HCT116 (cell line): ENCODE data around the gene WNT8B. TPM values are rescaled to one million over a fixed set of nuclear protein-coding genes. Genes with fewer than 3 reads are reported as not detected.

Experiments used
- ATAC-seq: fragments of 200-7000 bp; cut with Tn5 transposase; 2 replicates; pipeline ENCODE4 v1.9.1; 2020; ENCODE audit warnings: mild to moderate bottlenecking, moderate library complexity
- BruUV-seq: library from RNA; stranded (reverse); fragments of 400-500 nt; replicated peaks from 2 replicates; lab custom pipeline; 2021; lab: Mats Ljungman, UMichigan
- CTCF ChIA-PET: fragments of 300-600 bp; sonication (Branson Sonifier 250); formaldehyde crosslinking; loops from one replicate; lab custom pipeline; 2021; ENCODE audit warnings: antibody characterized with exemption; lab: Charles Lee
- POLR2A ChIA-PET: fragments of 300-600, 350-600 bp; sonication (Branson Sonifier 250); formaldehyde crosslinking; loops from one replicate; lab custom pipeline; 2021; ENCODE audit warnings: antibody characterized with exemption; lab: Charles Lee
- RAD21 ChIA-PET, 2 experiments: fragments of 300-600 bp; sonication (Branson Sonifier 250); formaldehyde crosslinking; loops; one replicate each; lab custom pipeline; 2023; ENCODE audit warnings: low total read pairs in 2 of 2; ENCODE audit not compliant: uncharacterized antibody in 2 of 2, unreplicated experiment in 2 of 2, low non-redundant PET in 1 of 2; lab: Charles Lee
- DNase-seq: peaks from one replicate; pipeline ENCODE4 v3.0.0-alpha.2; 2010; ENCODE audit warnings: low read depth, low spot score
- H2AFZ ChIP-seq: fragments of 200-600 bp; shearing (Covaris generic), sonication (generic); 2 replicates; pipeline ENCODE4 v1.6.1; 2017; ENCODE audit warnings: low read depth, mixed run types, mixed read lengths, antibody characterized with exemption, low read length; ENCODE audit not compliant: poor library complexity, severe bottlenecking
- H3K27ac ChIP-seq: 2 replicates; pipeline ENCODE4 v1.5.1; 2012; ENCODE audit warnings: low read depth, low read length
- H3K27me3 ChIP-seq: fragments of 200-600 bp; sonication (generic); 2 replicates; pipeline ENCODE4 v1.6.1; 2016; ENCODE audit warnings: mixed run types, low read length, mixed read lengths; ENCODE audit not compliant: insufficient read depth
- H3K36me3 ChIP-seq, 2 experiments: fragments of 200-500 bp in 1 of 2; fragments of 200-600 bp in 1 of 2; sonication (Bioruptor generic) in 1 of 2; sonication (generic) in 1 of 2; 2 replicates each; pipeline versions ENCODE4 v1.5.1 to v1.6.1; 2014 to 2016; ENCODE audit warnings: low read length in 2 of 2, inconsistent platforms in 1 of 2, mixed read lengths in 1 of 2, mixed run types in 1 of 2; ENCODE audit not compliant: insufficient read depth in 2 of 2, control insufficient read depth in 1 of 2
- H3K4me1 ChIP-seq, 2 experiments: fragments of 200-600 bp in 1 of 2; sonication (generic) in 1 of 2; 2 replicates each; pipeline versions ENCODE4 v1.5.1 to v1.6.1; 2012 to 2017; ENCODE audit warnings: low read length in 2 of 2, inconsistent platforms in 1 of 2, mild to moderate bottlenecking in 1 of 2, mixed read lengths in 1 of 2, mixed run types in 1 of 2, moderate library complexity in 1 of 2; ENCODE audit not compliant: insufficient read depth in 2 of 2, control insufficient read depth in 1 of 2
- H3K4me2 ChIP-seq: fragments of 200-600 bp; sonication (generic); 2 replicates; pipeline ENCODE4 v1.6.1; 2017; ENCODE audit warnings: mixed run types, low read length, mixed read lengths
- H3K4me3 ChIP-seq, 2 experiments: fragments of 200-600 bp in 1 of 2; sonication (generic) in 1 of 2; replicated peaks in 1 of 2; 2 replicates each; pipeline ENCODE4 v1.5.1; 2011 to 2016; ENCODE audit warnings: low read length in 2 of 2, control low read depth in 1 of 2, low read depth in 1 of 2, mild to moderate bottlenecking in 1 of 2, mixed read lengths in 1 of 2, mixed run types in 1 of 2
- H3K79me2 ChIP-seq: fragments of 200-600 bp; sonication (generic); 2 replicates; pipeline ENCODE4 v1.6.1; 2017; ENCODE audit warnings: mild to moderate bottlenecking, mixed run types, low read length, moderate library complexity, mixed read lengths; ENCODE audit not compliant: insufficient read depth
- H3K9ac ChIP-seq: fragments of 200-600 bp; sonication (generic); 2 replicates; pipeline ENCODE4 v1.6.1; 2016; ENCODE audit warnings: low read length, mixed read lengths
- H3K9me2 ChIP-seq: fragments of 200-600 bp; sonication (generic), shearing (Covaris generic); 2 replicates; pipeline ENCODE4 v1.6.1; 2017; ENCODE audit warnings: mixed run types, mild to moderate bottlenecking, moderate library complexity; ENCODE audit not compliant: insufficient read depth
- H3K9me3 ChIP-seq, 2 experiments: fragments of 200-500 bp in 1 of 2; fragments of 200-600 bp in 1 of 2; sonication (Bioruptor generic) in 1 of 2; sonication (generic) in 1 of 2; 2 replicates each; pipeline ENCODE4 v1.6.1; 2014 to 2017; ENCODE audit warnings: low read length in 2 of 2, mixed read lengths in 2 of 2, inconsistent platforms in 1 of 2, low read depth in 1 of 2, mild to moderate bottlenecking in 1 of 2, mixed run types in 1 of 2, moderate library complexity in 1 of 2; ENCODE audit not compliant: control insufficient read depth in 1 of 2, insufficient read depth in 1 of 2
- H4K20me1 ChIP-seq: fragments of 200-600 bp; sonication (generic), shearing (Covaris generic); 2 replicates; pipeline ENCODE4 v1.6.1; 2017; ENCODE audit warnings: mixed run types, mild to moderate bottlenecking, moderate library complexity; ENCODE audit not compliant: insufficient read depth
- ATF3 ChIP-seq: IDR thresholded peaks from 2 replicates; pipeline ENCODE4 v1.6.1; 2012
- CEBPB ChIP-seq: IDR thresholded peaks from 2 replicates; pipeline ENCODE4 v1.6.1; 2012; ENCODE audit warnings: low read depth
- CTCF ChIP-seq, 3 experiments: fragments of 200-600 bp in 1 of 3; sonication (generic) in 1 of 3; IDR thresholded peaks in 2 of 3; conservative IDR thresholded peaks in 1 of 3; 2 replicates each; pipeline ENCODE4 v1.5.1; 2012 to 2017; ENCODE audit warnings: low read depth in 2 of 3, low read length in 2 of 3, antibody characterized with exemption in 1 of 3, borderline replicate concordance in 1 of 3, control low read depth in 1 of 3, mild to moderate bottlenecking in 1 of 3, mixed read lengths in 1 of 3, mixed run types in 1 of 3, moderate library complexity in 1 of 3; ENCODE audit not compliant: insufficient read depth in 1 of 3
- EGR1 ChIP-seq: IDR thresholded peaks from 2 replicates; pipeline ENCODE4 v1.6.1; 2012; ENCODE audit warnings: low read depth
- EZH2phosphoT487 ChIP-seq: fragments of 200-600 bp; IDR thresholded peaks from 2 replicates; pipeline ENCODE4 v1.6.1; 2018; ENCODE audit warnings: antibody characterized with exemption, borderline replicate concordance
- FOSL1 ChIP-seq: IDR thresholded peaks from 2 replicates; pipeline ENCODE4 v1.6.1; 2012; ENCODE audit warnings: low read depth
- MAX ChIP-seq: IDR thresholded peaks from 2 replicates; pipeline ENCODE4 v1.6.1; 2012
- POLR2A ChIP-seq: IDR thresholded peaks from 2 replicates; pipeline ENCODE4 v1.7.0; 2011; ENCODE audit warnings: borderline replicate concordance; ENCODE audit not compliant: insufficient read depth, insufficient read length; ENCODE audit errors: extremely low read depth
- POLR2AphosphoS5 ChIP-seq: IDR thresholded peaks from 2 replicates; pipeline ENCODE4 v1.6.1; 2011; ENCODE audit warnings: mild to moderate bottlenecking, low read depth, low read length, moderate library complexity
- RAD21 ChIP-seq: IDR thresholded peaks from 2 replicates; pipeline ENCODE4 v1.6.1; 2012; ENCODE audit warnings: low read depth, mild to moderate bottlenecking
- SIN3A ChIP-seq: IDR thresholded peaks from 2 replicates; pipeline ENCODE4 v1.6.1; 2012; ENCODE audit warnings: low read depth
- SRF ChIP-seq: IDR thresholded peaks from 2 replicates; pipeline ENCODE4 v1.6.1; 2012; ENCODE audit warnings: low read depth
- TCF7L2 ChIP-seq: IDR thresholded peaks from 2 replicates; pipeline ENCODE4 v1.7.0; 2011; ENCODE audit warnings: borderline replicate concordance, inconsistent platforms; ENCODE audit not compliant: insufficient read depth, insufficient read length; ENCODE audit errors: extremely low read depth
- YY1 ChIP-seq: IDR thresholded peaks from 2 replicates; pipeline ENCODE4 v1.6.1; 2011; ENCODE audit warnings: low read length, low read depth, moderate library complexity, mild to moderate bottlenecking; ENCODE audit not compliant: insufficient replicate concordance; ENCODE audit errors: extremely low read depth
- ZFX ChIP-seq: fragments of 450-650 bp; IDR thresholded peaks from 2 replicates; pipeline ENCODE4 v1.6.1; 2017
- ZNF274 ChIP-seq: fragments of 200-500 bp; sonication (Bioruptor generic); IDR thresholded peaks from 2 replicates; pipeline ENCODE4 v1.6.1; 2014; ENCODE audit warnings: mild to moderate bottlenecking, low read depth, low read length, inconsistent platforms
- intact Hi-C: fragments of 100-400 bp; cut with micrococcal nuclease; formaldehyde crosslinking; loops from 2 replicates; pipeline ENCODE4 v1.10.0; 2022
- total RNA-seq: library from RNA; stranded (reverse); gene quantifications from one replicate; pipeline ENCODE4 v1.2.1, GENCODE V29; 2021; ENCODE audit not compliant: unreplicated experiment
- TF ChIP-seq, protein P1 (sequence below): IDR thresholded peaks from 2 replicates; pipeline ENCODE4 v1.6.1; 2011; ENCODE audit warnings: mild to moderate bottlenecking, low read length, moderate library complexity; ENCODE audit not compliant: insufficient replicate concordance; ENCODE audit errors: extremely low read depth
- TF ChIP-seq, protein P2 (sequence below): IDR thresholded peaks from 2 replicates; pipeline ENCODE4 v1.6.1; 2012; ENCODE audit warnings: low read depth

Gene WNT8B
- total RNA-seq, 1 experiment from 2014 or later: not detected

- no peak overlapping the region for H3K27ac ChIP-seq
- TF ChIP-seq POLR2A (no peak), EZH2phosphoT487 (no peak), TCF7L2 (no peak), EGR1 (no peak), ATF3 (no peak), FOSL1 (no peak), MAX (no peak), SIN3A (no peak), RAD21 (no peak), CTCF (IDR thresholded peaks at IDR 0.05 in 2 of 3, conservative IDR thresholded peaks at IDR 0.05 in 1 of 3; ENCODE audit: borderline replicate concordance in 1 of 3, insufficient read depth in 1 of 3, low read depth in 2 of 3, low read length in 2 of 3) (no peak), ZNF274 (no peak), CEBPB (no peak), YY1 (no peak), POLR2AphosphoS5 (no peak), SRF (no peak), ZFX (no peak)
- TF ChIP-seq, protein P1, sequence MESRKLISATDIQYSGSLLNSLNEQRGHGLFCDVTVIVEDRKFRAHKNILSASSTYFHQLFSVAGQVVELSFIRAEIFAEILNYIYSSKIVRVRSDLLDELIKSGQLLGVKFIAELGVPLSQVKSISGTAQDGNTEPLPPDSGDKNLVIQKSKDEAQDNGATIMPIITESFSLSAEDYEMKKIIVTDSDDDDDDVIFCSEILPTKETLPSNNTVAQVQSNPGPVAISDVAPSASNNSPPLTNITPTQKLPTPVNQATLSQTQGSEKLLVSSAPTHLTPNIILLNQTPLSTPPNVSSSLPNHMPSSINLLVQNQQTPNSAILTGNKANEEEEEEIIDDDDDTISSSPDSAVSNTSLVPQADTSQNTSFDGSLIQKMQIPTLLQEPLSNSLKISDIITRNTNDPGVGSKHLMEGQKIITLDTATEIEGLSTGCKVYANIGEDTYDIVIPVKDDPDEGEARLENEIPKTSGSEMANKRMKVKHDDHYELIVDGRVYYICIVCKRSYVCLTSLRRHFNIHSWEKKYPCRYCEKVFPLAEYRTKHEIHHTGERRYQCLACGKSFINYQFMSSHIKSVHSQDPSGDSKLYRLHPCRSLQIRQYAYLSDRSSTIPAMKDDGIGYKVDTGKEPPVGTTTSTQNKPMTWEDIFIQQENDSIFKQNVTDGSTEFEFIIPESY: no peak
- TF ChIP-seq, protein P2, sequence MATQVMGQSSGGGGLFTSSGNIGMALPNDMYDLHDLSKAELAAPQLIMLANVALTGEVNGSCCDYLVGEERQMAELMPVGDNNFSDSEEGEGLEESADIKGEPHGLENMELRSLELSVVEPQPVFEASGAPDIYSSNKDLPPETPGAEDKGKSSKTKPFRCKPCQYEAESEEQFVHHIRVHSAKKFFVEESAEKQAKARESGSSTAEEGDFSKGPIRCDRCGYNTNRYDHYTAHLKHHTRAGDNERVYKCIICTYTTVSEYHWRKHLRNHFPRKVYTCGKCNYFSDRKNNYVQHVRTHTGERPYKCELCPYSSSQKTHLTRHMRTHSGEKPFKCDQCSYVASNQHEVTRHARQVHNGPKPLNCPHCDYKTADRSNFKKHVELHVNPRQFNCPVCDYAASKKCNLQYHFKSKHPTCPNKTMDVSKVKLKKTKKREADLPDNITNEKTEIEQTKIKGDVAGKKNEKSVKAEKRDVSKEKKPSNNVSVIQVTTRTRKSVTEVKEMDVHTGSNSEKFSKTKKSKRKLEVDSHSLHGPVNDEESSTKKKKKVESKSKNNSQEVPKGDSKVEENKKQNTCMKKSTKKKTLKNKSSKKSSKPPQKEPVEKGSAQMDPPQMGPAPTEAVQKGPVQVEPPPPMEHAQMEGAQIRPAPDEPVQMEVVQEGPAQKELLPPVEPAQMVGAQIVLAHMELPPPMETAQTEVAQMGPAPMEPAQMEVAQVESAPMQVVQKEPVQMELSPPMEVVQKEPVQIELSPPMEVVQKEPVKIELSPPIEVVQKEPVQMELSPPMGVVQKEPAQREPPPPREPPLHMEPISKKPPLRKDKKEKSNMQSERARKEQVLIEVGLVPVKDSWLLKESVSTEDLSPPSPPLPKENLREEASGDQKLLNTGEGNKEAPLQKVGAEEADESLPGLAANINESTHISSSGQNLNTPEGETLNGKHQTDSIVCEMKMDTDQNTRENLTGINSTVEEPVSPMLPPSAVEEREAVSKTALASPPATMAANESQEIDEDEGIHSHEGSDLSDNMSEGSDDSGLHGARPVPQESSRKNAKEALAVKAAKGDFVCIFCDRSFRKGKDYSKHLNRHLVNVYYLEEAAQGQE: no peak
- POLR2A ChIA-PET: no interaction called here
- no peaks in the 10 kb centered on the region for H3K9me2 ChIP-seq
- H3K27me3 ChIP-seq: peaks cover 1% of the 10 kb centered on the region; the same call in 1 of the 2 replicates
- H3K79me2 ChIP-seq: no peaks in the 10 kb centered on the region
- ATAC-seq: no peak
- no peak overlapping the region for H3K4me3 ChIP-seq
- DNase-seq: no peak
- intact Hi-C loops: no loop called here
- H2AFZ ChIP-seq: no peak overlapping the region
- no peaks in the 10 kb centered on the region for H3K9me3 ChIP-seq
- H3K4me2 ChIP-seq: no peak overlapping the region
- H3K36me3 ChIP-seq: peaks cover 14 to 21% of the 10 kb centered on the region in 2 experiments; a peak in 3 of 4 replicates
- RAD21 ChIA-PET: no interaction called here
- H3K9ac ChIP-seq: no peak overlapping the region
- H4K20me1 ChIP-seq: no peaks in the 10 kb centered on the region
- H3K4me1 ChIP-seq: peaks cover 0 to 4% of the 10 kb centered on the region in 2 experiments; a peak in 2 of 4 replicates
- BruUV-seq: no TSS peak
- CTCF ChIA-PET: interaction anchor here (1.3 kb wide), 1 partner anchor 48 kb away, joined by 3 read pairs; no protein-coding TSS in a partner anchor
Observed at GRCh38 chr10:100485801-100486495, 23.1 kb downstream of the WNT8B start.
